GM21381 (cell line): Measurements from ENCODE around the gene EDC4.

Experiments used
- ATAC-seq: cut with Tn5 transposase; IDR thresholded peaks from one replicate; pipeline ENCODE4 v1.9.1; 2021; ENCODE audit warnings: mild to moderate bottlenecking, moderate library complexity; ENCODE audit not compliant: unreplicated experiment

EDC4 gene

GRCh38 chr16:67928147-67928546 lies 55.3 kb downstream of the EDC4 start:
- no peak for ATAC-seq

- ATAC-seq = no peak
Observed at GRCh38 chr16:67928561-67929364, 55.9 kb downstream of the EDC4 start.

GRCh38 chr16:67930191-67930590 lies 57.3 kb downstream of the EDC4 start:
- ATAC-seq = no peak

GRCh38 chr16:67930678-67931211 lies 57.9 kb downstream of the EDC4 start:
- ATAC-seq = no peak
